SU-DHL-6 (cell line): ENCODE measurements around the gene NAT9.

Experiments used
- EZH2phosphoT487 ChIP-seq: fragments of 200-600 bp; sonication (generic), shearing (Covaris generic); conservative IDR thresholded peaks from 2 replicates; pipeline ENCODE4 v1.6.1; 2018; ENCODE audit warnings: mild to moderate bottlenecking, antibody characterized with exemption, low read length, moderate library complexity, mixed read lengths
- TF ChIP-seq, protein P1 (sequence below): fragments of 200-600 bp; sonication (generic); IDR thresholded peaks from one replicate; pipeline ENCODE4 v1.5.1; 2017; ENCODE audit warnings: antibody characterized with exemption, mild to moderate bottlenecking, low read length, moderate library complexity; ENCODE audit not compliant: insufficient read depth, poor library complexity, severe bottlenecking

DNA sequence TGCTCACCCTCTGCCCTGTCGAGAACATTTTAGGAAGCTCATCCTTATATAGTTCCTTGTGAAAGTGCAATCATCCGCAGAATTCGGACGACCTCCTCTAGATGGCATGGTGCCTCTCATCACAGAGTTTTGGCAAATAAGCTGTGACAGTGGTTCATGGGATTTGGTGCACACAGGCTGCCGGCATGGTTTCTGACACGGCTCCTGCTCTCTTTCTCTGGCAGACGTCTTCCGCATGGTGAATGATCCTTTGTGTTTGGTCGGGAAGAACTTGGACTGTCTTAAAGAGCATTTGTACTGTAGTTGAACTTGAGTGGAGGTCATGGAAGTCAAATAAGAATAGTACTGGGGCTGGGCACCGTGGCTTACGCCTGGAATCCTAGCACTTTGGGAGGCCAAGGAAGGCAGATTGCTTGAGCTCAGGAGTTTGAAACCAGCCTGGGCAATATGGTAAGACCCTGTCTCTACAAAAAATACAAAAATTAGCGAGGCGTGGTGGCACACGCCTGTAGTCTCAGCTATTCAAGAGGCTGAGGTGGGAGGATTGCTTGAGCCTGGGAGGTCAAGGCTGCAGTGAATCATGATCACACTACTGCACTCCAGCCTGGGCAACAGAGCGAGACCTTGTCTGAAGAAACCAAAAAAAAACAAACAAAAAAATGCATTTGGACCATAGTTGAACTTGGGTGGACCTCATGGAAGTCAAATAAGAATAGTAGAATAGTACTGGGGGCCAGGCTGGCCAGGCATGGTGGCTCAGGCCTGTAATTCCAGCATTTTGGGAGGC, 34.7 kb upstream of the NAT9 start:
- TF ChIP-seq, protein P1, sequence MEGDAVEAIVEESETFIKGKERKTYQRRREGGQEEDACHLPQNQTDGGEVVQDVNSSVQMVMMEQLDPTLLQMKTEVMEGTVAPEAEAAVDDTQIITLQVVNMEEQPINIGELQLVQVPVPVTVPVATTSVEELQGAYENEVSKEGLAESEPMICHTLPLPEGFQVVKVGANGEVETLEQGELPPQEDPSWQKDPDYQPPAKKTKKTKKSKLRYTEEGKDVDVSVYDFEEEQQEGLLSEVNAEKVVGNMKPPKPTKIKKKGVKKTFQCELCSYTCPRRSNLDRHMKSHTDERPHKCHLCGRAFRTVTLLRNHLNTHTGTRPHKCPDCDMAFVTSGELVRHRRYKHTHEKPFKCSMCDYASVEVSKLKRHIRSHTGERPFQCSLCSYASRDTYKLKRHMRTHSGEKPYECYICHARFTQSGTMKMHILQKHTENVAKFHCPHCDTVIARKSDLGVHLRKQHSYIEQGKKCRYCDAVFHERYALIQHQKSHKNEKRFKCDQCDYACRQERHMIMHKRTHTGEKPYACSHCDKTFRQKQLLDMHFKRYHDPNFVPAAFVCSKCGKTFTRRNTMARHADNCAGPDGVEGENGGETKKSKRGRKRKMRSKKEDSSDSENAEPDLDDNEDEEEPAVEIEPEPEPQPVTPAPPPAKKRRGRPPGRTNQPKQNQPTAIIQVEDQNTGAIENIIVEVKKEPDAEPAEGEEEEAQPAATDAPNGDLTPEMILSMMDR = no peak
- no peak for TF ChIP-seq EZH2phosphoT487
